Activated CD4-positive, alpha-beta T cell treated with anti-CD3 and anti-CD28 coated beads for 36 hours (primary cell): ENCODE measurements around the gene POMGNT1. TPM values are rescaled to one million over a fixed set of nuclear protein-coding genes. Genes with fewer than 3 reads are reported as not detected.

Source experiments
- ATAC-seq: fragments of 200-7000 bp; cut with Tn5 transposase; one replicate; pipeline ENCODE4 v1.10.0; 2021; ENCODE audit warnings: mild to moderate bottlenecking, moderate library complexity
- CTCF ChIA-PET: fragments of 350-600 bp; sonication (Branson Sonifier 250); formaldehyde crosslinking; loops from one replicate; lab custom pipeline; 2021; ENCODE audit warnings: antibody characterized with exemption; lab: Charles Lee
- POLR2A ChIA-PET: fragments of 350-600 bp; sonication (Branson Sonifier 250); formaldehyde crosslinking; loops from one replicate; lab custom pipeline; 2021; ENCODE audit warnings: antibody characterized with exemption, inconsistent platforms; lab: Charles Lee
- DNase-seq: peaks from one replicate; pipeline ENCODE4 v3.0.0-alpha.2; 2020
- H3K27ac Mint-ChIP-seq: one replicate; pipeline ENCODE4 v1.8.0; 2021; ENCODE audit warnings: mixed read lengths
- H3K27me3 Mint-ChIP-seq: one replicate; pipeline ENCODE4 v1.8.0; 2021; ENCODE audit warnings: mixed read lengths
- H3K36me3 Mint-ChIP-seq: one replicate; pipeline ENCODE4 v1.8.0; 2021; ENCODE audit warnings: low read depth, mixed read lengths
- H3K4me1 Mint-ChIP-seq: one replicate; pipeline ENCODE4 v1.8.0; 2021; ENCODE audit warnings: mixed read lengths
- H3K4me3 Mint-ChIP-seq: one replicate; pipeline ENCODE4 v1.8.0; 2021; ENCODE audit warnings: mild to moderate bottlenecking, moderate library complexity, mixed read lengths
- H3K9me3 Mint-ChIP-seq: one replicate; pipeline ENCODE4 v1.8.0; 2021; ENCODE audit warnings: low read depth, mixed read lengths
- intact Hi-C, 2 experiments: fragments of 100-400 bp; cut with DNase I in 1 of 2; cut with micrococcal nuclease in 1 of 2; formaldehyde crosslinking; loops; one replicate each; pipeline versions ENCODE4 v1.14.2 to v1.15.1; 2022 to 2024; cut with DNase I, micrococcal nuclease
- total RNA-seq, 2 experiments: library from RNA; stranded (reverse); gene quantifications; one replicate each; pipeline ENCODE4 v1.2.3, GENCODE V29; 2021

The POMGNT1 gene
- total RNA-seq, 2 experiments from 2014 or later, result 36.4 to 36.5 TPM

DNA sequence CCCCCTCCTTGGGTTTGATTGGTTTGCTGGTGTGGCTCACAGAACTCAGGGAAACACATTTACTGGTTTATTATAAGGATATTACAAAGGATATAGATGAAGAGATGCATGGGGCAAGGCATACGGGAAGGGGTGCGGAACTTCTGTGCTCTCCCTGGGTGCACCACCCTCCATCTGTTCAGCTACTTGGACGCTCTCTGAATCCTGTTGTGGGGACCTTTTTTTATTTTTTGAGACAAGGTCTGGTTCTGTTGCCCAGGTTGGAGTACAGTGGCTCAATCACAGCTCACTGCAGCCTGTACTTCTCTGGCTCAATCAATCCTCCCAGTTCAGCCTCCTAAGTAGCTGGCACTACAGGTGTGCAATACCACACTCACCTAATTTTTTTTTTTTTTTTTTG lies 12.3 kb upstream of the POMGNT1 start:
- no peaks in the 10 kb centered on the region for H3K27me3 Mint-ChIP-seq
- ChIA-PET CTCF (interaction anchor here (0.8 to 1.4 kb wide), 3 partner anchors 9 to 13 kb away, joined by 3 to 7 read pairs (median 5); no protein-coding TSS in a partner anchor), POLR2A (no interaction called here)
- H3K27ac Mint-ChIP-seq, result no peak overlapping the region
- ATAC-seq (no peak), DNase-seq (no peak)
- no peaks in the 10 kb centered on the region for H3K4me1 Mint-ChIP-seq
- intact Hi-C loops, result no loop called here
- no peaks in the 10 kb centered on the region for H3K9me3 Mint-ChIP-seq
- H3K36me3 Mint-ChIP-seq, result no peaks in the 10 kb centered on the region
- H3K4me3 Mint-ChIP-seq, result no peak overlapping the region

DNA sequence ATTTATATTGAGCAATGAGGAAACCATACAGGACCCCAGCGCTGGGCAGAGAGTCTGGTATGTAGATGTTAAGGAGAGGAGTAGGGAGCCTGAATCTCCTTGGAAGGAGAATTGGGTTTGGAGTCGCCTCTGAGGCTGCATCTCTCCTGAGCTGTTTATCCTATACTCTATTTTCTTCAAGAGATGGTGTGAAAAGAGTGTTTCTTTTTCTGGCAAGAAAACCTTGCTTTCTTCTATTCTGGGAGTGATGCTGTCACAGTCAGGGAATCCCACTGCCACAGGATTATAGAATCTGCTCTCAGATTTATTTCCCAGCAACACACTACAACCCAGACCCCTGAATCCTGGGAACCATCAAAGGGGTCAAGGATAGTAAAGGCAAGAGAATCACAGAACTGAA lies 8.2 kb upstream of the POMGNT1 start:
- H3K4me3 Mint-ChIP-seq, result no peak overlapping the region
- intact Hi-C loops, result no loop called here
- H3K27me3 Mint-ChIP-seq, result peaks cover 2% of the 10 kb centered on the region
- peaks cover 8% of the 10 kb centered on the region for H3K4me1 Mint-ChIP-seq
- no peak for ATAC-seq
- CTCF ChIA-PET, result interaction anchor here (0.7 to 2.7 kb wide), 2 partner anchors 17 to 18 kb away, joined by 3 to 11 read pairs; no protein-coding TSS in a partner anchor
- no peak for DNase-seq
- no peaks in the 10 kb centered on the region for H3K9me3 Mint-ChIP-seq
- POLR2A ChIA-PET, result no interaction called here
- H3K27ac Mint-ChIP-seq, result no peak overlapping the region
- H3K36me3 Mint-ChIP-seq, result no peaks in the 10 kb centered on the region

DNA sequence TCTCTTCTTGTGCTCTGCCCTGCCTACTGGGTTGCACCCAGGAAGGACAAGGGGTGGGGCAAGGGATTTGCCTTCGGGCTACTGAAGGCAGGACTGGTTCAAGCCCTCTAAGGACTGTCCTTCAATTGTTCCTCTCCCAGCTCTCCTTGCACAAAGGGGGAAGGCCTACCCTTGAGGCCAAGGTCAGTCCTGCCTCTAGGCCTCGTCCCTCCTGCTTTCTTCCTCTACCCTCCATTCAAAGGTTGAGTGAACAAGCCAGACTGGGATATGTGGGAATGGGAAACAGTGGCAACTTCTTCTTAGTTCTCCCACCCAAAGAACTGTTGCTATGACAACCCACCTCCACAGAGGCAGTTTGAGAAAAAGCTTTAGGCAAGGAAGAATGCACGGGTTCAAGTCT lies 7.6 kb upstream of the POMGNT1 start:
- DNase-seq (no peak), ATAC-seq (no peak)
- Mint-ChIP-seq H3K27me3 (peaks cover 2% of the 10 kb centered on the region), H3K36me3 (no peaks in the 10 kb centered on the region), H3K27ac (no peak overlapping the region), H3K4me3 (no peak overlapping the region), H3K9me3 (no peaks in the 10 kb centered on the region), H3K4me1 (peaks cover 8% of the 10 kb centered on the region)
- POLR2A ChIA-PET, result no interaction called here
- intact Hi-C loops, result no loop called here
- CTCF ChIA-PET, result interaction anchor here (0.7 to 1.4 kb wide), 2 partner anchors 18 kb away, joined by 3 to 9 read pairs; no protein-coding TSS in a partner anchor

DNA sequence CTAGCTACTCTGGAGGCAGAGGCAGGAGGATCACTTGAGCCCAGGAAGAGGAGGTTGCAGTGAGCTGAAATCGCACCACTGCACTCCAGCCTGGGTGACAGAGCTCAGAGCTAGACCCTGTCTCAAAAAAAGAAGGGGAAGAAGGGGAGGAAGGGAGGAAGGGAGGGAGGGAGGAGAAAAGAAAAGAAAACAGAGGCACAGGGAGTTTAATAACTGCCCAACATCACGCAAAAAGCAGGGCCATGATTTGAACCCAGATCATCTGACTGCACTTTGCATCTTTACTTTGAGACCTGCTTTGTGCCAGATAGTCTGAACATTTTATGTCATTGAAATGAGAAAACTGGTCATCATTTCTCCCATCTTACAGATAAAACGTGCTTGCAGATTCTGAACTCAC lies 6.9 kb upstream of the POMGNT1 start:
- H3K27me3 Mint-ChIP-seq, result peaks cover 2% of the 10 kb centered on the region
- ChIA-PET CTCF (interaction anchor here (0.6 to 1.4 kb wide), 4 partner anchors 18 to 142 kb away, joined by 3 to 9 read pairs (median 3); no protein-coding TSS in a partner anchor), POLR2A (interaction anchor here (0.8 kb wide), 1 partner anchor 18 kb away, joined by 3 read pairs; no protein-coding TSS in a partner anchor)
- peaks cover 8% of the 10 kb centered on the region for H3K4me1 Mint-ChIP-seq
- no peak overlapping the region for H3K4me3 Mint-ChIP-seq
- DNase-seq, result no peak
- intact Hi-C loops, result no loop called here
- no peaks in the 10 kb centered on the region for H3K36me3 Mint-ChIP-seq
- no peak for ATAC-seq
- H3K27ac Mint-ChIP-seq, result no peak overlapping the region
- no peaks in the 10 kb centered on the region for H3K9me3 Mint-ChIP-seq

- no peak overlapping the region for H3K27ac Mint-ChIP-seq
- ATAC-seq (no peak), DNase-seq (no peak)
- intact Hi-C loops, result no loop called here
- H3K4me3 Mint-ChIP-seq, result no peak overlapping the region
- no peaks in the 10 kb centered on the region for H3K36me3 Mint-ChIP-seq
- peaks cover 2% of the 10 kb centered on the region for H3K27me3 Mint-ChIP-seq
- no peaks in the 10 kb centered on the region for H3K9me3 Mint-ChIP-seq
- CTCF ChIA-PET, result interaction anchor here (1.0 to 1.4 kb wide), 2 partner anchors 19 to 41 kb away, joined by 3 to 9 read pairs; no protein-coding TSS in a partner anchor
- POLR2A ChIA-PET, result interaction anchor here (0.7 to 1.1 kb wide), 2 partner anchors 42 to 595 kb away, joined by 3 read pairs; no protein-coding TSS in a partner anchor
- H3K4me1 Mint-ChIP-seq, result peaks cover 9% of the 10 kb centered on the region
Measured at GRCh38 chr1:46204406-46204742, 6.1 kb upstream of the POMGNT1 start.

- Mint-ChIP-seq H3K4me1 (peaks cover 12% of the 10 kb centered on the region), H3K36me3 (no peaks in the 10 kb centered on the region), H3K4me3 (peak overlapping the region; percentile 70), H3K9me3 (no peaks in the 10 kb centered on the region), H3K27me3 (peaks cover 2% of the 10 kb centered on the region), H3K27ac (no peak overlapping the region)
- ATAC-seq (no peak), DNase-seq (no peak)
- POLR2A ChIA-PET, result interaction anchor here (0.7 to 1.1 kb wide), 2 partner anchors 43 to 594 kb away, joined by 3 read pairs; no protein-coding TSS in a partner anchor
- CTCF ChIA-PET, result interaction anchor here (0.9 to 1.4 kb wide), 4 partner anchors 8 to 41 kb away, joined by 3 to 9 read pairs (median 6); no protein-coding TSS in a partner anchor
- intact Hi-C loops, result no loop called here
Measured at GRCh38 chr1:46203738-46204405, 5.6 kb upstream of the POMGNT1 start.

DNA sequence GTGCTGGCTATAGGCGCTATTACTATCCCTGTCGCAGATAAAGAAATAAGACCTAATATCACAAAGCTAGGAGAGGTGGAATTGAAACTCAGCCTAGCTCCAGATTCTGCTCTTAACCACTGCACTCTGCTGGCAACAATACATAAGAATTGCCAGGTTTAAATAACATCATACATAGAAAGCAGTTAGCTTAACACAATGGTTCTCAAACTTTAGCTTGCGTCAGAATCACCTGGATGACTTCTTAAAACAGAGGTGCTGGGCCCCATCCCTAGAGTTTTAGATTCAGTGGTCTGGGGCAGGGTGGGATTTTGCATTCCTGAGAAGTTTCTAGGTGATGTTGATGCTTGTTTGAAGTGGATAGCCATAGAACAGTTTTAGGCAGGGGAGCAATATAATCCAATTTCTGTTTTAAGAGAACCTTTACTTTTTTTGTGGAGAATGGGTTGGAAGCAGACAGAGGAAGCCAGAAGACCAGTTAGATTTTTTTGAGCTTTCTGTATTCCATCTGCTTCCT lies 1.1 kb upstream of the POMGNT1 start:
- H3K27me3 Mint-ChIP-seq, result peaks cover 2% of the 10 kb centered on the region
- peaks cover 22% of the 10 kb centered on the region for H3K4me1 Mint-ChIP-seq
- ChIA-PET POLR2A (interaction anchor here (0.9 kb wide), 1 partner anchor 48 kb away, joined by 4 read pairs; the partner anchor contains the start of gene RAD54L), CTCF (interaction anchor here (1.4 to 2.8 kb wide), 2 partner anchors 24 to 46 kb away, joined by 9 read pairs; no protein-coding TSS in a partner anchor)
- peak overlapping the region; percentile 84 for H3K4me3 Mint-ChIP-seq
- DNase-seq (no peak), ATAC-seq (no peak)
- H3K9me3 Mint-ChIP-seq, result no peaks in the 10 kb centered on the region
- peak overlapping the region; percentile 19 for H3K27ac Mint-ChIP-seq
- peaks cover 5% of the 10 kb centered on the region for H3K36me3 Mint-ChIP-seq
- intact Hi-C loops, result no loop called here

DNA sequence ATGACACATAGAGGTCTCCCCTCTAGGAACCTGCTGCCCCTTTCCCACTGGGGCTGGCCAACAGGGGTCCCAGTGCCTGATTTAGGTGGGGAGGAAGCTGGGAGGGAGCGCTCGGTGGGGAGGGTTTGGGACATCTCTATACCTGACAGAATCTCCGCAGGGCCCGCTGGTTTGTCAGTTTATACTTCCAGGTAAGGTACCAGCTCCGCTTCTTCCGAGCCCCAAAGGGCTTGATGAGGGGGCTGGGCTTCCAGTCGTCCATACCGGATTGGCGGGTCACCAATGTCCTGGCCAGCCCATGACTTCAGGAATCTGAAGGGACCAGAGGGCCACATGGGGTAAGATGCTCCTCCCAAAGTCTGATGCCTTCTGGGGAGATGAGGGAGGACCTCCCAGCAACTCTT lies 672 bp downstream of the POMGNT1 start:
- ATAC-seq, result no peak
- ChIA-PET POLR2A (no interaction called here), CTCF (interaction anchor here (2.8 to 3.9 kb wide), 2 partner anchors 26 to 48 kb away, joined by 9 to 18 read pairs; no protein-coding TSS in a partner anchor)
- peak overlapping the region; percentile 84 for H3K4me3 Mint-ChIP-seq
- peaks cover 14% of the 10 kb centered on the region for H3K4me1 Mint-ChIP-seq
- H3K27ac Mint-ChIP-seq, result peak overlapping the region; percentile 70
- H3K27me3 Mint-ChIP-seq, result no peaks in the 10 kb centered on the region
- intact Hi-C loops, result no loop called here
- H3K9me3 Mint-ChIP-seq, result no peaks in the 10 kb centered on the region
- DNase-seq, result no peak
- peaks cover 11% of the 10 kb centered on the region for H3K36me3 Mint-ChIP-seq

DNA sequence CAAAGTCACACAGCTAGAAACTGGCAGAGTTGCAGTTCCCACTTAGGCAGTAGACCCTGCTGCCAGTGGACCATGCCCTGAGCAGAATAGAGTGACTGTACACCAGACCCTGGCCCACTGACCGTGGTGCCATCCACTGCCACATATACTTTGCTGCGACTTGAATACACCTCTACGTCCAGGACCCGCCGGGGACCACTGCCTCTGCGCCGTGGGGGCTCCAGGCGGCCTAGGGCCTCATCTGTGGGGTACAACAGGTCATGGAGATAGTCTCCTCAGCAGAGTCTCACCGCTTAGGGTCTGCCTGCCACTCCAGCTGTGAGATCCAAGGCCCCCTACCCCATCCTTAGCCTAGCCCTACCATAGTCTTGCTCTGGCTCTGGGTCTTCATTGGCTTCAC lies 1.6 kb downstream of the POMGNT1 start:
- ChIA-PET CTCF (interaction anchor here (0.7 to 3.9 kb wide), 2 partner anchors 27 to 159 kb away, joined by 3 to 18 read pairs; no protein-coding TSS in a partner anchor), POLR2A (no interaction called here)
- Mint-ChIP-seq H3K27me3 (no peaks in the 10 kb centered on the region), H3K9me3 (no peaks in the 10 kb centered on the region), H3K27ac (no peak overlapping the region), H3K4me1 (peaks cover 14% of the 10 kb centered on the region), H3K4me3 (peak overlapping the region; percentile 84), H3K36me3 (peaks cover 11% of the 10 kb centered on the region)
- no peak for ATAC-seq
- DNase-seq, result no peak
- intact Hi-C loops, result no loop called here

GRCh38 chr1:46194641-46195193 lies 3.5 kb downstream of the POMGNT1 start:
- POLR2A ChIA-PET, result no interaction called here
- H3K27ac Mint-ChIP-seq, result peak overlapping the region; percentile 44
- peaks cover 13% of the 10 kb centered on the region for H3K36me3 Mint-ChIP-seq

GRCh38 chr1:46193984-46194570 lies 4.2 kb downstream of the POMGNT1 start:
- intact Hi-C loops, result no loop called here
- POLR2A ChIA-PET, result no interaction called here
- CTCF ChIA-PET, result interaction anchor here (0.6 to 3.9 kb wide), 3 partner anchors 12 to 512 kb away, joined by 3 to 18 read pairs (median 3); no protein-coding TSS in a partner anchor
- DNase-seq (no peak), ATAC-seq (no peak)
- H3K36me3 Mint-ChIP-seq, result peaks cover 18% of the 10 kb centered on the region
- peaks cover 10% of the 10 kb centered on the region for H3K4me1 Mint-ChIP-seq
- no peak overlapping the region for H3K4me3 Mint-ChIP-seq
- H3K9me3 Mint-ChIP-seq, result no peaks in the 10 kb centered on the region
- H3K27me3 Mint-ChIP-seq, result no peaks in the 10 kb centered on the region
- H3K27ac Mint-ChIP-seq, result no peak overlapping the region

More at GRCh38 chr1:46194641-46195193, 3.5 kb downstream of the POMGNT1 start:
- H3K27me3 Mint-ChIP-seq, result no peaks in the 10 kb centered on the region
- CTCF ChIA-PET, result interaction anchor here (0.5 to 3.9 kb wide), 4 partner anchors 13 to 513 kb away, joined by 3 to 18 read pairs (median 3); no protein-coding TSS in a partner anchor
- intact Hi-C loops, result no loop called here
- no peak overlapping the region for H3K4me3 Mint-ChIP-seq
- peaks cover 14% of the 10 kb centered on the region for H3K4me1 Mint-ChIP-seq
- H3K9me3 Mint-ChIP-seq, result no peaks in the 10 kb centered on the region
- no peak for DNase-seq
- no peak for ATAC-seq
